SK-N-MC (cell line): Measurements from ENCODE around the gene EDEM1.

Source experiments
- DNase-seq: peaks from one replicate; pipeline ENCODE4 v3.0.0-alpha.2; 2011; ENCODE audit warnings: low read depth, low spot score
- H3K27ac ChIP-seq: fragments of 200-600 bp; sonication (generic); 2 replicates; pipeline ENCODE4 v1.5.1; 2016; ENCODE audit warnings: mixed run types
- H3K36me3 ChIP-seq: fragments of 200-600 bp; sonication (generic); 2 replicates; pipeline ENCODE4 v1.6.1; 2017; ENCODE audit warnings: antibody characterized with exemption, low read length, mixed read lengths; ENCODE audit not compliant: insufficient read depth
- H3K4me3 ChIP-seq: fragments of 200-600 bp; sonication (generic); 2 replicates; pipeline ENCODE4 v1.5.1; 2016
- H3K9ac ChIP-seq: fragments of 200-600 bp; sonication (generic); 2 replicates; pipeline ENCODE4 v1.8.0; 2017; ENCODE audit warnings: mixed run types, mixed read lengths; ENCODE audit not compliant: insufficient read length
- H3K9me3 ChIP-seq: fragments of 200-600 bp; sonication (generic); 2 replicates; pipeline ENCODE4 v1.6.1; 2017; ENCODE audit warnings: low read depth, mild to moderate bottlenecking, antibody characterized with exemption, low read length, moderate library complexity, mixed read lengths
- EZH2 ChIP-seq: fragments of 200-600 bp; sonication (generic); IDR thresholded peaks from one replicate; pipeline ENCODE4 v1.6.1; 2017; ENCODE audit warnings: antibody characterized with exemption
- FOXP2 ChIP-seq: optimal IDR thresholded peaks from 2 replicates; pipeline ENCODE3; 2011; ENCODE audit warnings: mild to moderate bottlenecking, moderate library complexity; ENCODE audit not compliant: insufficient read depth; ENCODE audit errors: extremely low read length, control extremely low read depth
- POLR2AphosphoS5 ChIP-seq: IDR thresholded peaks from 2 replicates; pipeline ENCODE4 v1.6.1; 2012; ENCODE audit warnings: mild to moderate bottlenecking, low read depth, low read length, borderline replicate concordance

The EDEM1 gene

DNA sequence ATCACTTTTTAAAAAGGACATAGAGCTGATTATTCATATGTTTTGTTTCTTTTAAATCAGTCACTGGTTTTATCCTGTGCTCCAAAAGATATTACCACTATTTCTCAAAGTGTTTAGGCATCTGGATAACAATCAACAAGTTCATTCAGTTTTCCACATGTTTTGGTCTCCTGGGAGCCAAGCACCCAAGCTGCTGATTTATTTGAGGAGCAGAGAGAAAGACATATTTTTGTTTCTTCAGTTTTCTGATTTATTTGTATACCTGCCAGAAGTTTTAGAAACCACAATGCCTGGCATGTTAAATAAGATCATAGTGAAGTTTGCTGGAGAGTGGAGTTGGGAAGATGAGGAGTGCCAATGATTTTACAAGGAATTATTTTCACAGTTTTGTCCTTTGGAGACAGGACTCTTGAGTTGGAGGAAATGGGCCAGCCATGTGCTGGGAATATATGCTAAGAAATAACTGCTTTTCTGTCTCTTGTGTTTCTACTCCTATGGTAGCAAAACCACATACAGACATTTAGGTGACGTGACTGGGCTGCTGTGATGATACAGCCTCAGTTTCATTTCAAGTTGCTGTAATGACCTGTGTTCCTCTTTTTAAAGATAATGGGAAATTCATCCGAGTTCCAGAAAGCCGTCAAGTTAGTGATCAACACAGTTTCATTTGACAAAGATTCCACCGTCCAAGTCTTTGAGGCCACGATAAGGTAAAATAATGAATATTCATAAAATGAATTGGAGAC, 11.7 kb downstream of the EDEM1 start:
- Histone ChIP-seq H3K36me3 (peaks cover 14% of the 10 kb centered on the region; the same call in 1 of the 2 replicates), H3K9ac (no peak overlapping the region), H3K9me3 (no peaks in the 10 kb centered on the region), H3K4me3 (no peak overlapping the region), H3K27ac (no peak overlapping the region)
- no peak for DNase-seq
- no peak for TF ChIP-seq EZH2
- TF ChIP-seq POLR2AphosphoS5 = no peak
- no peak for TF ChIP-seq FOXP2

DNA sequence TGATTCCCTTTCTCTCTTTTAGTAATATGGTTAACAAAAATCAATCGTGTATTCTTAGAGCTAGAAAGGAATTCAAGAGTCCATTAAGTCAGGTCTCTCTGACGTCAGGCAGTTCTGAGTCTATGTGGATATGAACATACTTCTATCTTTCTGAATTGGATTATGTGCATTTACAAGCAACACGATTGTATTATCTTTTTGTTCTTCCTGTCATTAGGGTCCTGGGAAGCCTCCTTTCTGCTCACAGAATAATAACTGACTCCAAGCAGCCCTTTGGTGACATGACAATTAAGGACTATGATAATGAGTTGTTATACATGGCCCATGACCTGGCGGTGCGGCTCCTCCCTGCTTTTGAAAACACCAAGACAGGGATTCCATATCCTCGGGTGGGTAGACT, 14.0 kb downstream of the EDEM1 start:
- Histone ChIP-seq H3K36me3 (peaks cover 14% of the 10 kb centered on the region; the same call in 1 of the 2 replicates), H3K4me3 (no peak overlapping the region), H3K27ac (no peak overlapping the region), H3K9ac (no peak overlapping the region), H3K9me3 (no peaks in the 10 kb centered on the region)
- TF ChIP-seq FOXP2 = no peak
- no peak for TF ChIP-seq POLR2AphosphoS5
- no peak for TF ChIP-seq EZH2
- DNase-seq = no peak

DNA sequence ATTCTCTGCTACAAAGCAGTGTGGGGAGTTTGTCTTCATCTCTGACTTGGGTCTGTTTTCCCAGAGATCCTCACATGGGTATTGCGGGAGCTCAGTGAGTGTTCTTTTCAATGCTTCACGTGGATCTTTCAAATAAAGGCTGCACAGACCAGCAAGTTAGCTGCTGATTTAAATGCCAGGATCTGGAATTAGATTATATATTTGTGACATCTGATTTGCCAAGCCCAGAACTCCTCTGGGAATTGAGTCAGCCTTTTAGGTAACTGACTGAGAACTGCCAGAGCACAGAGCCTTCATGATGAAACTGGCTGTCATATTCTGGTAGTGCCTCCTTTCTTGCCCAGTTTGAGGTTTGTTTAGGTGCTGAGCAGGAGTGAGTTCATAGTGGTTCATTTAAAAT, 14.7 kb downstream of the EDEM1 start:
- H3K36me3 ChIP-seq = peaks cover 14% of the 10 kb centered on the region; the same call in 1 of the 2 replicates
- DNase-seq = no peak
- no peak overlapping the region for H3K27ac ChIP-seq
- TF ChIP-seq FOXP2 (no peak), EZH2 (no peak), POLR2AphosphoS5 (no peak)
- no peak overlapping the region for H3K4me3 ChIP-seq
- H3K9me3 ChIP-seq = no peaks in the 10 kb centered on the region
- no peak overlapping the region for H3K9ac ChIP-seq

DNA sequence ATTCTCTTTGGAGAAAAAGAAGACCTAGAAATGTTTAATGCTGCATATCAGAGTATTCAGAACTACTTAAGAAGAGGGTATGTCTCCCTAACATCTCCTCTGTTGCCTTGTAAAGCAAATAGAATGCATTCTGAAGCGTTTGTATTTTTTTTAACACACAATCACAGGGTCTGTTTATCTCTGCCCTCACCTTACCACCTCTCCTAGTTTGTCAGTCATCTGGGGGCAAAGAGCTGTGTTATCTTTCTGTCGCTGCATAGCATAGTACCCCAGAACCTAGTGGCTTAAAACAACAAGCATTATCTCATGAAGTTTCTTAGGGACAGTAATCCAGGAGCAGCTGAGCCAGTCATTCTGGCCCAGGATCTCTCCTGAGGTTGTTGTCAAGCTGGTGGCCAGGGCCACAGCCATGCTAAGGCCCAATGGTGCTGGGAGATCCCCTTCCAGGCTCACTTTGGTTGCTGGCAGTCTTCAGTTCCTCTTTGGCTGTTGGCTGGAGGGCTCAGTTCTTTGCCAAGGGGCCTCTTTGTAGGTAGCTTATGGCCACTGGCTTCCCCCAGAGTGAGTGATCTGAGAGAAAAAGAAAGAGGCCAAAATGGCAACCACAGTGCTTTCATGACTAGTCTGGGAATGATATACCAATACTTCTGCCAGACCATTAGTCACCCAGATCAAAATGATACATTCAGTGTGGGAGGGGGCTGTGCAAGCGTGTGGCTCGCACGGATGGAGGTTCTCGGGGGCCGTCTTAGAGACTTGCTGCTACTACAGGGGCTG, 17.8 kb downstream of the EDEM1 start:
- TF ChIP-seq POLR2AphosphoS5 (no peak), EZH2 (no peak), FOXP2 (no peak)
- no peak overlapping the region for H3K4me3 ChIP-seq
- H3K27ac ChIP-seq = no peak overlapping the region
- H3K9ac ChIP-seq = no peak overlapping the region
- no peak for DNase-seq
- peaks cover 18% of the 10 kb centered on the region; the same call in 1 of the 2 replicates for H3K36me3 ChIP-seq
- no peaks in the 10 kb centered on the region for H3K9me3 ChIP-seq

DNA sequence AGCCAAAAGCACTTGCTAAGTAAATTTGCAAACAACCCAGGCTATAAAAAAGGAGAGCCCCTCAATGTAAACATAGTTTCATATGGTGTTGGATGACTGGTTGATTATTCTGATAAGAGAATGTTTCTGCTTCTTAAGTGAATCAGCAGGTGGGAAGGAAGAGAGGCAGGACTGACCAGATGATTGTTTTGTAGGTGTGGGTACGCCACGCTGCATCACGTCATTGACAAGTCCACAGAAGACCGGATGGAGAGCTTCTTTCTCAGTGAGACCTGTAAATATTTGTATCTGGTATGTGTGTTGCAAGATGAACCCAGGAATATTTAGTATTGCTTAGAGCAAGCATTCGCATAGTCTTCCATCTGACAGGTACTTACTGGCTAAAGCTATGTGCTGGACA, 23.4 kb downstream of the EDEM1 start:
- peaks cover 21% of the 10 kb centered on the region; the same call in 1 of the 2 replicates for H3K36me3 ChIP-seq

DNA sequence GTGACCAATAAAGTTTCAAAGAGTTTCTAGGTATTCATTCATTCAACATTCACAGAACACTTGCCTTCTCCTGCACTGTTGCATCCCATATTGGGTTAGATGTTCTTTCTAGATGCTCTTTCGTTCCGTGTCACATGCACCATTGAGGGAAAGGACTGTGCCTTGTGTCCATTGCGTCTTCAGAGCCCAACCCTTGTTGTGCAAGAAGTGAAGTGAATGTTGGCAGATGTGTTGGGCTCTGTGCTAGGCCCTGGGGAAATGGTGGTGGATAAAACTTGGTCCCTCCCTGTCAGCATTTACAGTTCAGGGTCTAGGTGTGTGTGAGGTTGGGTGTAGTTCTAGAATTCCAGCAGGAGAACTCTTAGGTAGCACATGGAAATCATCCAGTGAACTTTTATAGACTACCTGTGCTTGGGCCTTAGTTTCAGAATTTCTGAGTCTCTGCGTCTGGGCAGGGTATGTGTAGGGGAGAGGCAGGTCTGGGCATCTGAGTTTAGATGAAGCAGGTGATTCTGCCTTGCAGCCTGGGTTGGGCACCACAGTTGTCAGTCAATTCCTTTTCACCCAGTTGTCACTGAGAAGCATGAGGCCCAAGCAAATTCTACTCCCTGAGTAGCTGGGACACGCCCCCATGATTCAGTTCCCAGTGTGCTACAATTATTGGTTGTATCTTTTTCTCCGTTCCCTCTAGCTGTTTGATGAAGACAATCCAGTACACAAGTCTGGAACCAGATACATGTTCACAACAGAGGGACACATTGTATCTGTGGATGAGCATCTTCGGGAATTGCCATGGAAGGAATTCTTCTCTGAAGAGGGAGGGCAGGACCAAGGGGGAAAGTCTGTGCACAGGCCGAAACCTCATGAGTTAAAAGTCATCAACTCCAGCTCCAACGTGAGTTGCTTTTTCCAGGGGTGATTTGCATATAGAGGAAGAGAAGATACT, 25.4 kb downstream of the EDEM1 start:
- Histone ChIP-seq H3K9me3 (no peaks in the 10 kb centered on the region), H3K4me3 (no peak overlapping the region), H3K36me3 (peaks cover 18% of the 10 kb centered on the region; the same call in 1 of the 2 replicates), H3K27ac (no peak overlapping the region), H3K9ac (no peak overlapping the region)
- no peak for DNase-seq
- TF ChIP-seq POLR2AphosphoS5 (no peak), FOXP2 (no peak), EZH2 (no peak)

More for the DNA sequence above, 23.4 kb downstream of the EDEM1 start:
- Histone ChIP-seq H3K9ac (no peak overlapping the region), H3K27ac (no peak overlapping the region), H3K9me3 (no peaks in the 10 kb centered on the region), H3K4me3 (no peak overlapping the region)
- TF ChIP-seq EZH2 (no peak), POLR2AphosphoS5 (no peak), FOXP2 (no peak)
- no peak for DNase-seq

DNA sequence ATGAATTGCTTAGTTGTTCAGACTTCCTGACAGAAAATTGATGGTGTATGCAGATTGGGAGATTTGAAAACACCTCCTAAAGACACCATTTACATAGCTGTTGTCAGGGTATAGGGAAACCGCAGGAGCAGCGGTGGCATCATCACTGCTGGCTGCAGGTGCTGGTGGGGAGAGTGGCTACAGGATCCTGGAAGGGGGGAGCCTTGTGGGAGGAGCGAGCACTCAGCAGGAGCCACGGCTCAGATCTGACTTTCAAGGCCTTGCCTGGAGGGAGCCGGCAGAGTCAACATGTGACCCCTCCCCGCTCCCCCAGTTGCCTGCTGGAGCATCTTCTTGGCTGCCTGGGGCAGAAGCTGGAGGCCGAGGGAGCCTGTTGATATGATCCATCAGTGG, 26.1 kb downstream of the EDEM1 start:
- DNase-seq = no peak
- H3K36me3 ChIP-seq = peaks cover 11% of the 10 kb centered on the region; the same call in 1 of the 2 replicates

DNA sequence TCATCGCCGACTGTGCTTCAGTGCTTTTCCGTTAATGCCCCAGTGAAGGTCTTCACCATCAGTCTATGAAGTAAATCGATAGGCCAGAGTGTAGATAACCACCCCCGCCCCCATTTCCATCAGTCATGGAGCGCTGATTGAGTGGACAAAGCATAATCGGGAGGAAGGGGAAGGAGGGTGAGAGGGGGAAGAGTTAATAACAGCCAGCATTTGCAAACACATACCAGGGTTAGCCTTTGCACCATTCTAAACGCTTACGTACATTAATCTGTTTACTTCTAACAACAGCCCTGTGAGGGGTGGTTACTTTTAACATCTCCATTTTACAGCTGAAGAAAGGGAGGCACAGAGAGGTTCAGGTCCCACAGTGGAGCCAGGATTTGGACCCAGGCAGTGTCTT, 26.8 kb downstream of the EDEM1 start:
- no peak for TF ChIP-seq FOXP2
- DNase-seq = no peak
- Histone ChIP-seq H3K27ac (no peak overlapping the region), H3K36me3 (peaks cover 9% of the 10 kb centered on the region; the same call in 1 of the 2 replicates), H3K4me3 (no peak overlapping the region), H3K9me3 (no peaks in the 10 kb centered on the region), H3K9ac (no peak overlapping the region)

More for the DNA sequence above, 26.1 kb downstream of the EDEM1 start:
- no peak for TF ChIP-seq FOXP2
- no peak for TF ChIP-seq EZH2
- TF ChIP-seq POLR2AphosphoS5 = no peak
- no peak overlapping the region for H3K9ac ChIP-seq
- H3K4me3 ChIP-seq = no peak overlapping the region
- no peaks in the 10 kb centered on the region for H3K9me3 ChIP-seq
- no peak overlapping the region for H3K27ac ChIP-seq
